B cell (primary cell): ENCODE results near the gene RET. TPM values are rescaled to one million over a fixed set of nuclear protein-coding genes. Genes with fewer than 3 reads are reported as not detected.
"Not testable (repeated sequence)": the region's sequence is repeated elsewhere in the genome, so short reads cannot be mapped to it uniquely, and the experiment has no call there.

Experiments
- ATAC-seq: fragments of 200-7000 bp; cut with Tn5 transposase; one replicate; pipeline ENCODE4 v1.10.0; 2021; ENCODE audit warnings: low read depth, mild to moderate bottlenecking, moderate number of reproducible peaks, moderate library complexity
- CTCF ChIA-PET: fragments of 350-600 bp; sonication (Branson Sonifier 250); formaldehyde crosslinking; loops from one replicate; lab custom pipeline; 2021; ENCODE audit warnings: antibody characterized with exemption, inconsistent platforms; lab: Charles Lee
- POLR2A ChIA-PET: fragments of 350-600 bp; sonication (Branson Sonifier 250); formaldehyde crosslinking; loops from one replicate; lab custom pipeline; 2021; ENCODE audit warnings: antibody characterized with exemption; lab: Charles Lee
- DNase-seq: peaks from one replicate; pipeline ENCODE4 v3.0.0; 2013
- H2AFZ ChIP-seq: 2 replicates; pipeline ENCODE4 v1.6.1; 2012; ENCODE audit warnings: mild to moderate bottlenecking, low read depth, low read length; ENCODE audit not compliant: insufficient read depth, poor library complexity, severe bottlenecking
- H3K27ac ChIP-seq, 2 donors: 1 replicate in 1 of 2; 2 replicates in 1 of 2; pipeline ENCODE4 v1.5.1; 2012 to 2013; ENCODE audit warnings: low read length in 2 of 2, mild to moderate bottlenecking in 2 of 2, moderate library complexity in 1 of 2
- H3K27me3 ChIP-seq, 4 experiments: fragments of 200-600 bp in 1 of 4; sonication (generic) in 1 of 4; replicated peaks in 1 of 4; 1 replicate in 2 of 4; 2 replicates in 2 of 4; pipeline versions ENCODE4 v1.6.1 to v1.7.0; 2013 to 2016; ENCODE audit warnings: low read length in 3 of 4, mild to moderate bottlenecking in 2 of 4, mixed read lengths in 1 of 4, moderate library complexity in 1 of 4; ENCODE audit not compliant: insufficient read depth in 4 of 4, control insufficient read depth in 3 of 4; ENCODE audit errors: control extremely low read depth in 1 of 4
- H3K36me3 ChIP-seq, 2 experiments: replicated peaks in 1 of 2; 1 replicate in 1 of 2; 2 replicates in 1 of 2; pipeline versions ENCODE4 v1.6.1 to v1.7.1; 2013; ENCODE audit warnings: low read length in 1 of 2; ENCODE audit not compliant: insufficient read depth in 2 of 2, control insufficient read depth in 1 of 2; ENCODE audit errors: control extremely low read depth in 1 of 2, extremely low read depth in 1 of 2
- H3K4me1 ChIP-seq, 2 donors: fragments of 200-600 bp in 1 of 2; sonication (generic) in 1 of 2; 1 replicate in 1 of 2; 2 replicates in 1 of 2; pipeline versions ENCODE4 v1.5.1 to v1.6.1; 2013 to 2017; ENCODE audit warnings: low read length in 2 of 2; ENCODE audit not compliant: control insufficient read depth in 2 of 2, insufficient read depth in 2 of 2
- H3K4me2 ChIP-seq: replicated peaks from 2 replicates; pipeline ENCODE3; 2012; ENCODE audit warnings: mild to moderate bottlenecking, low read depth, low read length; ENCODE audit not compliant: poor library complexity, severe bottlenecking
- H3K4me3 ChIP-seq, 5 experiments: fragments of 200-600 bp in 1 of 5; sonication (generic) in 1 of 5; 1 replicate in 3 of 5; 2 replicates in 2 of 5; pipeline versions ENCODE4 v1.5.1 to v1.7.0; 2011 to 2016; ENCODE audit warnings: low read length in 4 of 5, mild to moderate bottlenecking in 4 of 5, low read depth in 2 of 5, control low read depth in 1 of 5, moderate library complexity in 1 of 5; ENCODE audit not compliant: insufficient read depth in 1 of 5; ENCODE audit errors: control extremely low read depth in 1 of 5, extremely low read depth in 1 of 5
- H3K79me2 ChIP-seq: fragments of 200-600 bp; sonication (generic); one replicate; pipeline ENCODE4 v1.6.0; 2016; ENCODE audit warnings: low read length; ENCODE audit not compliant: control insufficient read depth, insufficient read depth
- H3K9ac ChIP-seq: fragments of 200-600 bp; sonication (generic); 2 replicates; pipeline ENCODE4 v1.6.1; 2017; ENCODE audit warnings: mild to moderate bottlenecking, low read length, moderate library complexity
- H3K9me3 ChIP-seq, 3 donors: one replicate each; pipeline versions ENCODE4 v1.6.1 to v1.7.1; 2013; ENCODE audit warnings: low read length in 2 of 3; ENCODE audit not compliant: control insufficient read depth in 2 of 3, insufficient read depth in 1 of 3; ENCODE audit errors: control extremely low read depth in 1 of 3
- H4K20me1 ChIP-seq: 2 replicates; pipeline ENCODE4 v1.6.0; 2012; ENCODE audit warnings: mild to moderate bottlenecking, low read length; ENCODE audit not compliant: insufficient read depth, control insufficient read depth, poor library complexity, severe bottlenecking
- H3K27ac Mint-ChIP-seq: one replicate; pipeline ENCODE4 v1.8.0; 2021; ENCODE audit warnings: mixed read lengths
- H3K27me3 Mint-ChIP-seq: one replicate; pipeline ENCODE4 v1.8.0; 2021; ENCODE audit warnings: mixed read lengths
- H3K4me1 Mint-ChIP-seq: one replicate; pipeline ENCODE4 v1.8.0; 2021; ENCODE audit warnings: mixed read lengths
- H3K4me3 Mint-ChIP-seq: one replicate; pipeline ENCODE4 v1.8.0; 2021; ENCODE audit warnings: mixed read lengths
- H3K9me3 Mint-ChIP-seq: one replicate; pipeline ENCODE4 v1.8.0; 2022; ENCODE audit warnings: mixed read lengths; ENCODE audit not compliant: insufficient read depth
- EZH2 ChIP-seq: IDR thresholded peaks from 2 replicates; pipeline ENCODE4 v1.6.1; 2012; ENCODE audit warnings: borderline replicate concordance, low read depth, mild to moderate bottlenecking, moderate library complexity, low read length; ENCODE audit not compliant: insufficient read depth, poor library complexity, severe bottlenecking
- WGBS: methylation state at CpG from one replicate; pipeline ENCODE4 v1.1.5; 2013; ENCODE audit warnings: missing lambda C conversion rate; ENCODE audit not compliant: insufficient coverage; 5-methylcytosine and 5-hydroxymethylcytosine counted together
- intact Hi-C: fragments of 100-400 bp; cut with micrococcal nuclease; formaldehyde crosslinking; loops from one replicate; pipeline ENCODE4 v1.10.0; 2022
- polyA plus RNA-seq: library from polyadenylated mRNA; depleted of rRNA; stranded (reverse); fragments of >200 nt; gene quantifications from 2 replicates; pipeline ENCODE4 v1.2.3, GENCODE V29; 2012
- total RNA-seq, 2 donors: library from RNA; stranded (reverse); fragments of 120-200 nt in 1 of 2; gene quantifications; 1 replicate in 1 of 2; 2 replicates in 1 of 2; pipeline versions ENCODE4 v1.2.3 to v1.2.4, GENCODE V29; 2013 to 2022
- TF ChIP-seq, protein P1 (sequence below): fragments of 200-600 bp; IDR thresholded peaks from one replicate; pipeline ENCODE4 v1.8.0; 2022; ENCODE audit warnings: antibody characterized with exemption, mild to moderate bottlenecking

Gene RET
- total and polyA plus RNA-seq, 2 donors (not counting 1 experiment from before 2014, with no cell fraction given), result 0.16 to 0.27 TPM

DNA sequence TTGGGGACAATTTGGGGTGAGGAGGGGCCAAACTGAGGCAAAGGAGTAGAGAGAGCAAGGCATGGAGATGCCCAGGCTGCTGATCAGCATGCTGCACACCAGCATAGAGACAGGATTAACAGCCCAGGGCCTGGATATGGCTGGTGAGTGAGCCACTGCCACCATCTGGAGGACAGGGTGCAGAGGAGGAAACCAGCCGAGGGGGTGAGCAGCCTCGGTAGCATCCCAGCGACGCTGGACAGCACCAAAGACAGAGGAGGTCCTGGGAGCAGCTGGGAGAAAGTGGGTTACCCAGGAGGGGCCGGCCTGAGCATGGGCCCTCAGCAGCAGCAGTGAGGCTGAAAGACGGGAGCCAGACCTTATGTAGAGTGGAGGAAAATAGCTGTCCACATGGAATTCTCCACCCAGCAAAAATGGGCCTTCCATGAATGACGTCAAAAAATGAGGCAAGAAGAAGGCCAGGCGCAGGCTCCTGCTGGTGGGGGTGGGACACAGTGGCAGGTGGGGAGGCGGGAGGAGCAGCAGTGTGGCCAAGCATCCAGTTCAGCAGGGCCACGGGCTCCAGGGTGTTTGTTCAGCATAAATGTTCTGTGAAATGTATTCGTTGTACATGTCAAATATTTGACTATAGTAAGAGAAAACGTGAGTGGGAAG is 16.7 kb downstream of the RET start:
- WGBS, result 59% methylated on average over 12 of the region's 12 CpGs
- ChIA-PET POLR2A (no interaction called here), CTCF (no interaction called here)
- Histone ChIP-seq H2AFZ (no peak overlapping the region), H3K4me3 (no peak overlapping the region), H3K9me3 (no peaks in the 10 kb centered on the region), H3K79me2 (no peaks in the 10 kb centered on the region), H3K9ac (no peak overlapping the region), H3K4me2 (no peak overlapping the region), H4K20me1 (no peaks in the 10 kb centered on the region), H3K4me1 (no peaks in the 10 kb centered on the region), H3K27ac (no peak overlapping the region), H3K36me3 (no peaks in the 10 kb centered on the region), H3K27me3 (peaks cover 0 to 2% (median 0%) of the 10 kb centered on the region in 4 experiments)
- TF ChIP-seq, protein P1, sequence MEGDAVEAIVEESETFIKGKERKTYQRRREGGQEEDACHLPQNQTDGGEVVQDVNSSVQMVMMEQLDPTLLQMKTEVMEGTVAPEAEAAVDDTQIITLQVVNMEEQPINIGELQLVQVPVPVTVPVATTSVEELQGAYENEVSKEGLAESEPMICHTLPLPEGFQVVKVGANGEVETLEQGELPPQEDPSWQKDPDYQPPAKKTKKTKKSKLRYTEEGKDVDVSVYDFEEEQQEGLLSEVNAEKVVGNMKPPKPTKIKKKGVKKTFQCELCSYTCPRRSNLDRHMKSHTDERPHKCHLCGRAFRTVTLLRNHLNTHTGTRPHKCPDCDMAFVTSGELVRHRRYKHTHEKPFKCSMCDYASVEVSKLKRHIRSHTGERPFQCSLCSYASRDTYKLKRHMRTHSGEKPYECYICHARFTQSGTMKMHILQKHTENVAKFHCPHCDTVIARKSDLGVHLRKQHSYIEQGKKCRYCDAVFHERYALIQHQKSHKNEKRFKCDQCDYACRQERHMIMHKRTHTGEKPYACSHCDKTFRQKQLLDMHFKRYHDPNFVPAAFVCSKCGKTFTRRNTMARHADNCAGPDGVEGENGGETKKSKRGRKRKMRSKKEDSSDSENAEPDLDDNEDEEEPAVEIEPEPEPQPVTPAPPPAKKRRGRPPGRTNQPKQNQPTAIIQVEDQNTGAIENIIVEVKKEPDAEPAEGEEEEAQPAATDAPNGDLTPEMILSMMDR, result no peak
- intact Hi-C loops, result no loop called here
- no peak for DNase-seq
- Mint-ChIP-seq H3K4me1 (no peaks in the 10 kb centered on the region), H3K27me3 (peaks cover 10% of the 10 kb centered on the region), H3K9me3 (no peaks in the 10 kb centered on the region), H3K27ac (no peak overlapping the region), H3K4me3 (no peak overlapping the region)
- no peak for ATAC-seq

DNA sequence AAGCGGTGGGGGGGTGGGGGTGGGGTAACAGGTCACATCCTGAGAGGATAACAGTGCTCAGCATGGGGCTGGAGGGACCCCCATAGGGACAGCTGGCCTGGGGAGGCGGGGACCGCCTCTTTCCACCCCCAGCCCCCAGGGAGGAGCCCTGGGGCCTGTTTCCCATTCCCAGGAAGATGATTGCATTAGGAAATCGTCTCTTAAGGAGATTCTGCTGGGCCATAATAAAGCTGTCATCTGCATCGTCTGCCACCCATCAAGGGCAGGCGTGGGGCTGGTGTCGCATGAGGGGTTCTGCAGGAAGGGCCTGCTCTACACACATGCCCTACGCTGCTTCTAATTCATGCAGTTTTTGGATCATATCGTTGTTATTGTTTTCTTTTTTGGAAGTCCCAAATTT is 17.2 kb downstream of the RET start:
- Histone ChIP-seq H3K79me2 (no peaks in the 10 kb centered on the region), H3K4me3 (no peak overlapping the region), H3K27ac (no peak overlapping the region), H3K36me3 (no peaks in the 10 kb centered on the region), H3K9ac (no peak overlapping the region), H3K4me2 (no peak overlapping the region), H3K9me3 (no peaks in the 10 kb centered on the region), H3K27me3 (peaks cover 0 to 2% (median 0%) of the 10 kb centered on the region in 4 experiments), H2AFZ (no peak overlapping the region), H3K4me1 (no peaks in the 10 kb centered on the region), H4K20me1 (no peaks in the 10 kb centered on the region)
- peaks cover 14% of the 10 kb centered on the region for H3K27me3 Mint-ChIP-seq
- H3K4me3 Mint-ChIP-seq, result no peak overlapping the region
- H3K27ac Mint-ChIP-seq, result no peak overlapping the region
- TF ChIP-seq, protein P1, result no peak
- TF ChIP-seq EZH2, result no peak
- ATAC-seq (no peak), DNase-seq (no peak)
- CTCF ChIA-PET, result no interaction called here
- H3K9me3 Mint-ChIP-seq, result no peaks in the 10 kb centered on the region
- intact Hi-C loops, result no loop called here
- 87% methylated on average over 9 of the region's 9 CpGs for WGBS
- POLR2A ChIA-PET, result no interaction called here
- H3K4me1 Mint-ChIP-seq, result no peaks in the 10 kb centered on the region

- H3K4me3 ChIP-seq, H3K9me3 ChIP-seq, CTCF ChIA-PET, H3K4me1 Mint-ChIP-seq, intact Hi-C loops, H3K4me3 Mint-ChIP-seq, H3K36me3 ChIP-seq, H3K9ac ChIP-seq, H3K4me2 ChIP-seq, H2AFZ ChIP-seq, H3K79me2 ChIP-seq, H3K4me1 ChIP-seq, H3K27ac ChIP-seq, H3K9me3 Mint-ChIP-seq, POLR2A ChIA-PET, H3K27ac Mint-ChIP-seq, ATAC-seq, H4K20me1 ChIP-seq, DNase-seq: not testable (repeated sequence)
- peaks cover 0 to 27% (median under 1%) of the 10 kb centered on the region in 4 experiments for H3K27me3 ChIP-seq
- 89% methylated on average over 4 of the region's 6 CpGs for WGBS
- H3K27me3 Mint-ChIP-seq, result peaks cover 34% of the 10 kb centered on the region
Observed at GRCh38 chr10:43099339-43099738, 22.5 kb downstream of the RET start.
